ENCODE results near the gene TXNDC16.
A peak's percentile ranks its signal among the peaks of the same experiment; 100 is the strongest.

Gene TXNDC16

DNA sequence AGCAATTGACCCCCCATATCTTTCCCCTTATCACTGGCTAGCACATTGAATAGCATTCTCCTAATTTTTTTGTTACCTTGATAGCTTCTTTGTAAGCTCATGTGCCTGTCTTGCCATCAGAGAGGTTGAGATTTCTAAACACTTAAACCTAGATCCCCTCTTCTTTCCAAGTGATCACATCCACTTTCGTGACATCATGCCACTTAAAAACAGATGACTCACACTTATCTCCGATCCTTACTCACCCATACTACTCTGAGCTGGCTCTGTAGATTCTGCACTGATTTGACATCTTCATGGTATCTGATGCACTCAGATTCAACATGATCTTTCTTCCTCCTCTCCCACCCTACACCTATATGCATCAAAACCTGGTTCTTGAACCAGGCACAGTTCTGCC lies 10.8 kb upstream of the TXNDC16 start (continued):
- TF ChIP-seq ZNF555 (tag by site-specific recombination; conservative IDR thresholded peaks at IDR 0.05) (no peak), KLF9 (tag by site-specific recombination; IDR thresholded peaks at IDR 0.05; ENCODE audit: low read depth) (no peak), ATF2 (tag by site-specific recombination; IDR thresholded peaks at IDR 0.05; ENCODE audit: low read depth) (peak; percentile 67), ZNF132 (tag by site-specific recombination; IDR thresholded peaks at IDR 0.05; ENCODE audit: borderline replicate concordance) (no peak), PRDM1 (tag by site-specific recombination; IDR thresholded peaks at IDR 0.05) (no peak), ZNF366 (tag by site-specific recombination; conservative IDR thresholded peaks at IDR 0.05) (peak; percentile 80), ZNF223 (tag by site-specific recombination; IDR thresholded peaks at IDR 0.05) (no peak), ZSCAN18 (tag by site-specific recombination; IDR thresholded peaks at IDR 0.05) (no peak), ZNF558 (tag by site-specific recombination; IDR thresholded peaks at IDR 0.05) (peak; percentile 95), ZNF529 (tag by site-specific recombination; IDR thresholded peaks at IDR 0.05; ENCODE audit: insufficient replicate concordance) (no peak), MZF1 (tag by site-specific recombination; IDR thresholded peaks at IDR 0.05; ENCODE audit: borderline replicate concordance) (0 out of 2 replicates have a peak, but pooled peaks have one; percentile 48), MYNN (tag by site-specific recombination; IDR thresholded peaks at IDR 0.05; ENCODE audit: borderline replicate concordance) (no peak), ZNF248 (tag by site-specific recombination; IDR thresholded peaks at IDR 0.05) (no peak), TCF7L2 (IDR thresholded peaks at IDR 0.05; ENCODE audit: borderline replicate concordance, low read depth, low read length) (no peak), ZNF416 (tag by site-specific recombination; IDR thresholded peaks at IDR 0.05) (no peak), ZNF324 (tag by site-specific recombination; IDR thresholded peaks at IDR 0.05) (no peak), ZNF404 (tag by site-specific recombination; IDR thresholded peaks at IDR 0.05) (no peak), ZNF10 (tag by site-specific recombination; IDR thresholded peaks at IDR 0.05) (no peak), ZNF654 (tag by site-specific recombination; IDR thresholded peaks at IDR 0.05; ENCODE audit: low read depth) (no peak), ZNF791 (tag by site-specific recombination; IDR thresholded peaks at IDR 0.05) (no peak), ZNF146 (tag by site-specific recombination; IDR thresholded peaks at IDR 0.05) (no peak), ZNF707 (tag by site-specific recombination; IDR thresholded peaks at IDR 0.05) (no peak), ZNF335 (tag by site-specific recombination; conservative IDR thresholded peaks at IDR 0.05) (0 out of 2 replicates have a peak, but pooled peaks have one; percentile 28), BCL11A (tag by site-specific recombination; IDR thresholded peaks at IDR 0.05; ENCODE audit: low read depth) (no peak), YY1 (tag by site-specific recombination; IDR thresholded peaks at IDR 0.05) (no peak), ZNF140 (tag by site-specific recombination; IDR thresholded peaks at IDR 0.05) (no peak), ZNF501 (tag by site-specific recombination; IDR thresholded peaks at IDR 0.05) (no peak), EGR2 (tag by site-specific recombination; IDR thresholded peaks at IDR 0.05; ENCODE audit: low read depth) (no peak), ZNF677 (tag by site-specific recombination; IDR thresholded peaks at IDR 0.05) (no peak), ZNF623 (tag by site-specific recombination; IDR thresholded peaks at IDR 0.05) (no peak), ZBTB6 (tag by site-specific recombination; IDR thresholded peaks at IDR 0.05) (no peak), MEIS1 (CRISPR knock-in tag; IDR thresholded peaks at IDR 0.05; ENCODE audit: borderline replicate concordance) (no peak), ZNF629 (tag by site-specific recombination; IDR thresholded peaks at IDR 0.05) (peak; percentile 87), GLIS2 (tag by site-specific recombination; IDR thresholded peaks at IDR 0.05) (no peak), ZBTB48 (tag by site-specific recombination; IDR thresholded peaks at IDR 0.05) (no peak)
- TF ChIP-seq, protein P1, sequence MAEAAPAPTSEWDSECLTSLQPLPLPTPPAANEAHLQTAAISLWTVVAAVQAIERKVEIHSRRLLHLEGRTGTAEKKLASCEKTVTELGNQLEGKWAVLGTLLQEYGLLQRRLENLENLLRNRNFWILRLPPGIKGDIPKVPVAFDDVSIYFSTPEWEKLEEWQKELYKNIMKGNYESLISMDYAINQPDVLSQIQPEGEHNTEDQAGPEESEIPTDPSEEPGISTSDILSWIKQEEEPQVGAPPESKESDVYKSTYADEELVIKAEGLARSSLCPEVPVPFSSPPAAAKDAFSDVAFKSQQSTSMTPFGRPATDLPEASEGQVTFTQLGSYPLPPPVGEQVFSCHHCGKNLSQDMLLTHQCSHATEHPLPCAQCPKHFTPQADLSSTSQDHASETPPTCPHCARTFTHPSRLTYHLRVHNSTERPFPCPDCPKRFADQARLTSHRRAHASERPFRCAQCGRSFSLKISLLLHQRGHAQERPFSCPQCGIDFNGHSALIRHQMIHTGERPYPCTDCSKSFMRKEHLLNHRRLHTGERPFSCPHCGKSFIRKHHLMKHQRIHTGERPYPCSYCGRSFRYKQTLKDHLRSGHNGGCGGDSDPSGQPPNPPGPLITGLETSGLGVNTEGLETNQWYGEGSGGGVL (tag by site-specific recombination; IDR thresholded peaks at IDR 0.05), result peak; percentile 74
- TF ChIP-seq, protein P2, sequence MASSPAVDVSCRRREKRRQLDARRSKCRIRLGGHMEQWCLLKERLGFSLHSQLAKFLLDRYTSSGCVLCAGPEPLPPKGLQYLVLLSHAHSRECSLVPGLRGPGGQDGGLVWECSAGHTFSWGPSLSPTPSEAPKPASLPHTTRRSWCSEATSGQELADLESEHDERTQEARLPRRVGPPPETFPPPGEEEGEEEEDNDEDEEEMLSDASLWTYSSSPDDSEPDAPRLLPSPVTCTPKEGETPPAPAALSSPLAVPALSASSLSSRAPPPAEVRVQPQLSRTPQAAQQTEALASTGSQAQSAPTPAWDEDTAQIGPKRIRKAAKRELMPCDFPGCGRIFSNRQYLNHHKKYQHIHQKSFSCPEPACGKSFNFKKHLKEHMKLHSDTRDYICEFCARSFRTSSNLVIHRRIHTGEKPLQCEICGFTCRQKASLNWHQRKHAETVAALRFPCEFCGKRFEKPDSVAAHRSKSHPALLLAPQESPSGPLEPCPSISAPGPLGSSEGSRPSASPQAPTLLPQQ (tag by site-specific recombination; IDR thresholded peaks at IDR 0.05), result peak; percentile 17; the same call in 1 of the 2 replicates

Measured in HEK293 (cell line).